Gastrocnemius medialis (tissue), 4 donors: Measurements from ENCODE around the gene ZNG1A.
"Not testable (repeated sequence)": the region's sequence is repeated elsewhere in the genome, so short reads cannot be mapped to it uniquely, and the experiment has no call there.

ENCODE experiments used
- POLR2A ChIP-seq, 2 donors: fragments of 450-650 bp; IDR thresholded peaks; one replicate each; pipeline ENCODE4 v1.6.1; 2017; ENCODE audit warnings: antibody characterized with exemption in 2 of 2, mild to moderate bottlenecking in 2 of 2, moderate library complexity in 2 of 2
- TF ChIP-seq, protein P1 (sequence below), 5 experiments: fragments of 450-650 bp in 3 of 5; fragments of 200-600 bp in 2 of 5; sonication (generic) in 2 of 5; IDR thresholded peaks in 4 of 5; conservative IDR thresholded peaks in 1 of 5; 1 replicate in 4 of 5; 2 replicates in 1 of 5; pipeline ENCODE4 v1.5.1; 2016 to 2019; ENCODE audit warnings: antibody characterized with exemption in 5 of 5, mild to moderate bottlenecking in 3 of 5, moderate library complexity in 3 of 5

DNA sequence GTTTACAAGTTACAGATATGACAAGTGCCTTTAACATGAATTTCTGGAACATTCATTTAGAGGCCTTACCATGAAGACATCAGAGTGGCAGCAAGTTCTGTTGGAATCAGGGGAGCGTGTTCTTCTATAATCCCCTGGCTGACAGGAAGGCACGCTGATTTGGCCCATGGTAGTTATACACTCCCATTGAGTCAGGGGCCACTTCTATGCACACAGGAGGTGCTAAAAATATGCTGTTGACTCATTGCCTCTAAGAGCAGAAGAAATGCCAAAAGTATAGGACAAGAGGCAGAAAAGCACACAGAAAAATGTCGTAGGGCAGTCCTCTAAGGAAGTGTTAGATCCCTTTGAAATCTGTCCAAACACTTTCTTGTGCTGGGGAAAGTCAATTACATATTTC, 100.5 kb downstream of the ZNG1A start:
- TF ChIP-seq, protein P1, sequence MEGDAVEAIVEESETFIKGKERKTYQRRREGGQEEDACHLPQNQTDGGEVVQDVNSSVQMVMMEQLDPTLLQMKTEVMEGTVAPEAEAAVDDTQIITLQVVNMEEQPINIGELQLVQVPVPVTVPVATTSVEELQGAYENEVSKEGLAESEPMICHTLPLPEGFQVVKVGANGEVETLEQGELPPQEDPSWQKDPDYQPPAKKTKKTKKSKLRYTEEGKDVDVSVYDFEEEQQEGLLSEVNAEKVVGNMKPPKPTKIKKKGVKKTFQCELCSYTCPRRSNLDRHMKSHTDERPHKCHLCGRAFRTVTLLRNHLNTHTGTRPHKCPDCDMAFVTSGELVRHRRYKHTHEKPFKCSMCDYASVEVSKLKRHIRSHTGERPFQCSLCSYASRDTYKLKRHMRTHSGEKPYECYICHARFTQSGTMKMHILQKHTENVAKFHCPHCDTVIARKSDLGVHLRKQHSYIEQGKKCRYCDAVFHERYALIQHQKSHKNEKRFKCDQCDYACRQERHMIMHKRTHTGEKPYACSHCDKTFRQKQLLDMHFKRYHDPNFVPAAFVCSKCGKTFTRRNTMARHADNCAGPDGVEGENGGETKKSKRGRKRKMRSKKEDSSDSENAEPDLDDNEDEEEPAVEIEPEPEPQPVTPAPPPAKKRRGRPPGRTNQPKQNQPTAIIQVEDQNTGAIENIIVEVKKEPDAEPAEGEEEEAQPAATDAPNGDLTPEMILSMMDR (IDR thresholded peaks at IDR 0.05 in 4 of 5, conservative IDR thresholded peaks at IDR 0.05 in 1 of 5) = not testable (repeated sequence)
- TF ChIP-seq POLR2A (IDR thresholded peaks at IDR 0.05) = not testable (repeated sequence)
